Spinal cord (tissue), 10 donors: ENCODE data around the gene MAGI1. TPM values are rescaled to one million over a fixed set of nuclear protein-coding genes. Genes with fewer than 3 reads are reported as not detected.

Experiments
- DNase-seq, 6 donors: peaks; one replicate each; pipeline versions ENCODE4 v3.0.0 to v3.0.0-alpha.2; 2013 to 2015; ENCODE audit warnings: low spot score in 6 of 6, low read depth in 4 of 6
- H3K27ac ChIP-seq: one replicate; pipeline ENCODE4 v1.5.1; 2013; ENCODE audit warnings: low read depth, low read length, control low read depth
- H3K27me3 ChIP-seq: one replicate; pipeline ENCODE4 v1.6.1; 2013; ENCODE audit warnings: low read length; ENCODE audit not compliant: control insufficient read depth, insufficient read depth
- H3K36me3 ChIP-seq: one replicate; pipeline ENCODE4 v1.6.1; 2013; ENCODE audit warnings: low read length; ENCODE audit not compliant: control insufficient read depth, insufficient read depth
- H3K4me1 ChIP-seq: one replicate; pipeline ENCODE4 v1.6.1; 2013; ENCODE audit warnings: low read length; ENCODE audit not compliant: control insufficient read depth, insufficient read depth
- H3K4me3 ChIP-seq: one replicate; pipeline ENCODE4 v1.5.1; 2013; ENCODE audit warnings: low read depth, low read length, control low read depth
- H3K9me3 ChIP-seq: one replicate; pipeline ENCODE4 v1.6.1; 2013; ENCODE audit warnings: low read length; ENCODE audit not compliant: control insufficient read depth, insufficient read depth
- WGBS: methylation state at CpG from one replicate; pipeline ENCODE4 v1.1.5; 2013; ENCODE audit warnings: missing lambda C conversion rate; ENCODE audit not compliant: insufficient coverage; 5-methylcytosine and 5-hydroxymethylcytosine counted together
- polyA plus RNA-seq, 2 donors: library from polyadenylated mRNA; unstranded; fragments of 120-200 nt; gene quantifications; one replicate each; pipeline ENCODE4 v1.2.1, GENCODE V29; 2013; ENCODE audit not compliant: insufficient read length in 2 of 2
- total RNA-seq, 2 donors: library from RNA; depleted of rRNA in 1 of 2; stranded (reverse); fragments of 120-200 nt in 1 of 2; fragments of >200 nt in 1 of 2; gene quantifications; one replicate each; pipeline versions ENCODE4 v1.2.3 to v1.2.4, GENCODE V29; 2013 to 2014
- donor health status: healthy.

Gene MAGI1
- total and polyA plus RNA-seq, 4 donors, result 41.5 to 86.3 (median 62.7) TPM

DNA sequence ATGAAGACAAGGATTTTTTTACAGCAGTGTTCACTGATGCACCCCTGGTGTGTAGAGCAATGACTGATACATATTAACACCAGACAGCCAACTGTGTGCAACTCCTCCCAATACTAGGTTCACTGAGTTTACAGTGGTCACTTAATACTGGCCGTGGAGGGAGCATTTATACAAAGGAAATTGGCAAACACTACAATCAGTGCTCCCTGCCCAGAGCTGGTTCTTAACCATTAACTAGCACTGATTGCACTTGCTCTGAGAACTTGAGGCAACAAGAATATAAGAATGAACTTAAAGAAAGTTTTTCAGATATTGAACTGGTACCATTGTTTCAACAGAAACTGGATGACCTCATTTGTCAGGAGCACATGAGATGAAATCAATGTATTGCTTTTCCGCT, 110.6 kb downstream of the MAGI1 start:
- Histone ChIP-seq H3K36me3 (no peaks in the 10 kb centered on the region), H3K27ac (no peak overlapping the region), H3K27me3 (no peaks in the 10 kb centered on the region), H3K4me3 (no peak overlapping the region), H3K4me1 (no peaks in the 10 kb centered on the region), H3K9me3 (no peaks in the 10 kb centered on the region)
- no peak for DNase-seq
- no CpG with 5 or more reads among the region's 2 CpGs for WGBS

DNA sequence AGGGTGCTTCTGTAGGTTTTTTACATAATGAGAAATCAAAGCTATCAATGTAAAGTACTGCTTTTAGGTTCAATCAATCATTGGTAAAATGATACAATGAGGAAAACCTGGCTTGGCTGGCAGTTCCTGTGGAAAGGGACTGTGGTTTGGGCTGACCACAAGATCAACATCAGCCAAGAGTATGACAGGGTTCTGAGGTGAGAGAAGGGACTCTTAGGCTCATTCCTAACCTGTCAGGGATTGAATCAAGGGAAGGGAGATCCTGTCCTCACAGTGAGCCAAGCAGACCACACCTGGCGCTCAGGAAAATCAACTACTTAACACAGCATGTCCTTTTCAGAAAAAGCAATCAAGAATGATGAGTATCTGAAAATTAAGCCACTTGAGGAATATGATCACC, 111.1 kb downstream of the MAGI1 start:
- no peaks in the 10 kb centered on the region for H3K9me3 ChIP-seq
- no peaks in the 10 kb centered on the region for H3K27me3 ChIP-seq
- no peak for DNase-seq
- no CpG with 5 or more reads among the region's 1 CpG for WGBS
- H3K4me3 ChIP-seq, result no peak overlapping the region
- no peaks in the 10 kb centered on the region for H3K4me1 ChIP-seq
- no peaks in the 10 kb centered on the region for H3K36me3 ChIP-seq
- no peak overlapping the region for H3K27ac ChIP-seq

GRCh38 chr3:65925254-65925954, 113.3 kb downstream of the MAGI1 start:
- H3K4me1 ChIP-seq, result no peaks in the 10 kb centered on the region
- no peak overlapping the region for H3K4me3 ChIP-seq
- no peak overlapping the region for H3K27ac ChIP-seq
- no peaks in the 10 kb centered on the region for H3K9me3 ChIP-seq
- no peak for DNase-seq
- 100% methylated on average over 1 of the region's 3 CpGs for WGBS
- no peaks in the 10 kb centered on the region for H3K36me3 ChIP-seq
- no peaks in the 10 kb centered on the region for H3K27me3 ChIP-seq

DNA sequence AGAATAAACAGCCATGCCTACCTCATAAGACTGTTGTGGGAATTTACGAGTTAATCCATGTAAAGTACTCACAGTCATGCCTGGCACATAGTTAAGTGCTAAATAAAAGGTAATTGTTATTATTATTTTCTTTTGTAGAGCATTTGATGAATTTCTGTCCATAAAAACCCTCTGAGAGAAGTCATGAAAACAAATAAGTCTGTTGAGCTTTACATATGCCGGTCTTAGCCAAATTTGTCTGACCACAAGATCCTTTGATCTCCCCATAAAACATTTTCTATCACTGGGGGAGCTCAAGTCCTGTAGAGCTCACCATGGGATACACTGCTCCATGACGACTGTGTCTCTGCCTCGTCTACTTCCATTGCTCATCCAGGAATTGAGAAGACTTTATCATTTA, 114.0 kb downstream of the MAGI1 start:
- Histone ChIP-seq H3K4me3 (no peak overlapping the region), H3K4me1 (no peaks in the 10 kb centered on the region), H3K9me3 (no peaks in the 10 kb centered on the region), H3K27me3 (no peaks in the 10 kb centered on the region), H3K36me3 (no peaks in the 10 kb centered on the region), H3K27ac (no peak overlapping the region)
- DNase-seq, result peak in 1 of 6 donors; percentile 28
- WGBS, result 44% methylated on average over 1 of the region's 4 CpGs

- 100% methylated on average over 2 of the region's 2 CpGs for WGBS
- no peaks in the 10 kb centered on the region for H3K36me3 ChIP-seq
- DNase-seq, result no peak
Observed at GRCh38 chr3:65922441-65922840, 116.3 kb downstream of the MAGI1 start.

DNA sequence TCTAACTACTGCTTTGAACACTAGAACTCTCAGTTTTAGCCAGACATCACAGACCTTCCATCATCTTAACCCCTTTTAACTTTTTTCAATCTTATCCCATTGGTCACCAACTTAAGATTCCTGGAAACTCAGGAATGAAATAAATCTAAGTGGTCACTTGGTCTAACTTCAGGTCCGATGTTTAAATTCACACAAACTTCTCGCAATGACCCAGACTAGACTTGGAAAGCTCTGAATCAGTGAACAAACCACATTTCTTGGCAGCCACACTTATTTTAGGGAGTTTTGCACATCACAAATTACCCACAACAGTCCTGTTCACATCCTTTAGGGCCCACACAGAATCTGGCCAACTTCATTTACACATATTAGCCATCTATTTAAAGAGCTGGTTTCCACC, 118.9 kb downstream of the MAGI1 start:
- WGBS, result 50% methylated on average over 1 of the region's 2 CpGs
- H3K4me3 ChIP-seq, result no peak overlapping the region
- DNase-seq, result no peak

More at GRCh38 chr3:65922441-65922840, 116.3 kb downstream of the MAGI1 start:
- H3K9me3 ChIP-seq, result no peaks in the 10 kb centered on the region
- H3K4me3 ChIP-seq, result no peak overlapping the region
- no peaks in the 10 kb centered on the region for H3K4me1 ChIP-seq
- no peaks in the 10 kb centered on the region for H3K27me3 ChIP-seq
- no peak overlapping the region for H3K27ac ChIP-seq

DNA sequence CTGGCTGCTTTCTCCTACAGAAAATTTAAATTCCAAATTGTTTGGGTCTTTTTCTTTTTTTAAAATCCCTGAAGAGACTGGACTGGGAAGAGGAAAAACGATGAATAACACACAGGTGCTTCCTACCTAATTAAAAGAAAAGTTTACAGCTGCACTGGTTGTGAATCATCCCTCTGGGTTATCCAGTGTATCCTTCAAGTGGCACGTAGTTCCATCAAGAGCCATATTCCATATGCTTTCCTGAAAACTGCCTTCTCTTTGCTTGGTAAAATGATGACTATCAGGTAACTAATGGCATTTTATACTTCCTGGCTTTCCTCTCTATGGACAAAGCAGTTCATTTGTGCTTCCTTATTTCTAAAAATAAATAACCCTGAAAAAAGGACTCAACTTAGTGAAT, 123.2 kb downstream of the MAGI1 start:
- peak in 1 of 6 donors; percentile 61 for DNase-seq
- Histone ChIP-seq H3K4me3 (no peak overlapping the region), H3K36me3 (no peaks in the 10 kb centered on the region), H3K4me1 (no peaks in the 10 kb centered on the region), H3K9me3 (no peaks in the 10 kb centered on the region), H3K27me3 (no peaks in the 10 kb centered on the region), H3K27ac (no peak overlapping the region)
- no CpG with 5 or more reads among the region's 2 CpGs for WGBS

More for the DNA sequence above, 118.9 kb downstream of the MAGI1 start:
- H3K27ac ChIP-seq, result no peak overlapping the region
- H3K9me3 ChIP-seq, result no peaks in the 10 kb centered on the region
- no peaks in the 10 kb centered on the region for H3K36me3 ChIP-seq
- H3K27me3 ChIP-seq, result no peaks in the 10 kb centered on the region
- no peaks in the 10 kb centered on the region for H3K4me1 ChIP-seq

GRCh38 chr3:65914740-65915367, 123.9 kb downstream of the MAGI1 start:
- H3K27ac ChIP-seq, result no peak overlapping the region
- no peaks in the 10 kb centered on the region for H3K36me3 ChIP-seq
- 100% methylated on average over 2 of the region's 3 CpGs for WGBS
- no peaks in the 10 kb centered on the region for H3K4me1 ChIP-seq
- H3K9me3 ChIP-seq, result no peaks in the 10 kb centered on the region
- DNase-seq, result no peak
- no peak overlapping the region for H3K4me3 ChIP-seq
- no peaks in the 10 kb centered on the region for H3K27me3 ChIP-seq

- Histone ChIP-seq H3K36me3 (no peaks in the 10 kb centered on the region), H3K9me3 (no peaks in the 10 kb centered on the region), H3K27ac (no peak overlapping the region), H3K27me3 (no peaks in the 10 kb centered on the region), H3K4me1 (no peaks in the 10 kb centered on the region), H3K4me3 (no peak overlapping the region)
- 52% methylated on average over 4 of the region's 5 CpGs for WGBS
- peak in 2 of 6 donors; percentile 23 to 48 for DNase-seq
Observed at GRCh38 chr3:65914032-65914739, 124.5 kb downstream of the MAGI1 start.
